GM12892 (cell line): ENCODE measurements around the gene CDK18.

Source experiments
- POLR2A ChIP-seq: IDR thresholded peaks from 2 replicates; pipeline ENCODE4 v1.6.1; 2011; ENCODE audit warnings: low read depth, low read length, control low read depth
- POLR2AphosphoS5 ChIP-seq: IDR thresholded peaks from 2 replicates; pipeline ENCODE4 v1.6.1; 2011; ENCODE audit warnings: low read depth, low read length, control low read depth

- TF ChIP-seq POLR2A (no peak), POLR2AphosphoS5 (no peak)
Observed at GRCh38 chr1:205535866-205536758, 31.6 kb downstream of the CDK18 start.
